Inflammatory macrophage treated with lipopolysaccharide for 1 hour (primary cell): ENCODE results near the gene AAMP.

ENCODE experiments used
- DNase-seq, 2 donors: peaks; one replicate each; pipeline ENCODE4 v3.0.0-alpha.2; 2020 to 2022

Gene AAMP

DNA sequence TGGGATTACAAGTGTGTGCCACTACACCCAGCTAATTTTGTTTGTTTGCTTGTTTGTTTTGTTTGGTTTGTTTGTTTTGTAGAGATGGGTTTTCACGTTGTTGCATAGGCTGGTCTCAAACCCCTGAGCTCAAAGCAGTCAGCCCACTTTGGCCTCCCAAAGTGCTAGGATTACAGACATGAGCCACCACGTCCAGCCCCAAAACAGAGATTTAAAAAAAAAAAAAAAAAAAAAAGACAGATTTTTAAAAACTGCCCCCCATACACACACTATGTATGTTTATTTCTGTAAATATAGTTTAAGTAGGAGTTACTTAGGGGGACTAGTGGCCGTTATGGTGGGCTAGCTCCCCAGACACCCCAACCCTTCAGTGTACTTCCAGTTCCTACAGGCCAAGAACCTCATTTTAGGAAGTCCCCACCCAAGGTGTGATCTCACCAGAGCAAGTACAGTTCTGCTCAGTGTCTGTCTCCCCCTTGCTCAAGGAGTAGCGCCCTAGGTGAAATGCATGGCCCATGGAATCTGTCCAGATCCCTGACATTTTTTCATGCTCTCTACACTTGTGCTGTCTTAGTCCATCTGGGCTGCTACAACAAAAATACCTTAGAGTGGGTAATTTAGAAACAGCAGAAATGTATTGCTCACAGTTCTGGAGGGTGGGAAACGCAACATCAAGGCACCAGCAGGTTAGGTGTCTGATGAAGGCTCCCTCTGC, 23.9 kb upstream of the AAMP start:
- peak; percentile 34 to 65 for DNase-seq

DNA sequence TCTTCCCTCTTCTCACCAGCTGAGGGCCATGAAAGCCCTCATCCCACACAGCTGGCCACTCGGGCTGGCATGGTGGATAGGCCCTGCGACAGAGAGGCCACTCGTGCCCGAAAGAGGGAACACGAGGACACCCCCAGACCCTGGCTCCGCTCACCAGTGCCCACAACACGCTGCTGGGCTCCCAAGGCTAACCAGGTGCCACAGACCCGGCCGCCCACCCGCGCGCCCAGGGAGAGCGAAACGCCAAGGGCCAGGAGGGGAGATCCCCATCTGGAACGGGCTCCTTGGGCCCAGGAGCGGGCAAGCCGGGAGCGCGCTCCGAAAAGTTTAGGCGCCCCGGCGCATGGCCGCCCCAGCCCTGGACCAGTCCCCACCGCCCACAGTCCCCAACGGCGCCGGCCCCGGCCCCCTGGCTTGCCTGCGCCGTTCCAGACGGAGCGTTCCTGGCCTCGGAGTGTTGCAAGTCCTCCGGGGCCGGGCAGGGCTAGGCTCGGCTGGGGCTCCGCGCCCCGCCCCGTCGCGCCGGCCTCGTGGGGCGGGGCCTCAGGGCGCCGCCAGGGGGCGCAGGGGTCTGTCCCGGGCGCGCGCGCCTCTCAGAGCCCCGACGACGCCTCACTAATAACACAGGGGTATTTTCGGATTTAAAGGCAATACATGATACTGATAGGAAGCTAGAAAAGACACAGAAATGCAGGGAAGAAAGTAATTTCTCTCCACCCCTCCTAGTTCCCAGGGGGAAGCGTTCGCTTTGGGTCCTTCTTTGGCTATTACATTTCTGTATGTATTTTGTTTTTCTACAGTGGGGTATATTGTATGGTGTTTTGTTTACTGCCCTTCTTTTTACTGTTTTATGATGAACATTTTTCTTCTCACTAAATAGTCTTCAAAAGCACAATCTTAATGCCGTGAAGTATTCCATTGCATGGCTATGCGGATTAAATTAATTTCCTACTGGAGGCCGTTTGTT, 22.4 kb upstream of the AAMP start, which contains the start of gene TMBIM1:
Gene TMBIM1 (minus strand): TSS at position 456 of the 967 bp plus-strand sequence. CDS start 10,362 bp downstream, outside the sequence.
- DNase-seq: peak; percentile 76 to 86

- peak; percentile 64 to 74 for DNase-seq
Measured at GRCh38 chr2:218291318-218292047, 21.5 kb upstream of the AAMP start.

GRCh38 chr2:218290316-218291261, 20.7 kb upstream of the AAMP start:
- DNase-seq: peak; percentile 42 to 49

- DNase-seq: peak; percentile 38 to 59
Measured at GRCh38 chr2:218289639-218290315, 19.8 kb upstream of the AAMP start.

GRCh38 chr2:218286570-218287459, 16.9 kb upstream of the AAMP start:
- peak; percentile 96 to 99 for DNase-seq

DNA sequence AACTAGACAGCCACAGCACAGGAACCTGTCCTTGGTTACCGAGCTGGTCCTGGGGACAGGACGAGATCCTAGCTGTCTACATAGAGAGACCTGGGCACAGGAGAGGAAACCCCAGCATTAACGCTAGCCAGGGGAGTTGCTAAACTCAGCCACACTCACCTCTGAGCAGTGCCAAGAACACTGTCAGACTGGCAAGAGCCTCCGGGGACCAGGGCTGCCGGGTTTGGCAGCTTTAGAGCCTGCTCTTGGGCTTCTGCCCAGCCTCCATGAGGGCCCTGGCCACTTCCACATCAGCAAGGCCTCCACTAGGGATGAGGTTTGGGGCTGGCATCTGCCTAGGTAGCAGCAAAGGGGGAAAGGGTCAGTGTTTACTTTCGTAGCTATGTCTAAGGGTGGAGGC, 15.7 kb upstream of the AAMP start:
- no peak for DNase-seq

DNA sequence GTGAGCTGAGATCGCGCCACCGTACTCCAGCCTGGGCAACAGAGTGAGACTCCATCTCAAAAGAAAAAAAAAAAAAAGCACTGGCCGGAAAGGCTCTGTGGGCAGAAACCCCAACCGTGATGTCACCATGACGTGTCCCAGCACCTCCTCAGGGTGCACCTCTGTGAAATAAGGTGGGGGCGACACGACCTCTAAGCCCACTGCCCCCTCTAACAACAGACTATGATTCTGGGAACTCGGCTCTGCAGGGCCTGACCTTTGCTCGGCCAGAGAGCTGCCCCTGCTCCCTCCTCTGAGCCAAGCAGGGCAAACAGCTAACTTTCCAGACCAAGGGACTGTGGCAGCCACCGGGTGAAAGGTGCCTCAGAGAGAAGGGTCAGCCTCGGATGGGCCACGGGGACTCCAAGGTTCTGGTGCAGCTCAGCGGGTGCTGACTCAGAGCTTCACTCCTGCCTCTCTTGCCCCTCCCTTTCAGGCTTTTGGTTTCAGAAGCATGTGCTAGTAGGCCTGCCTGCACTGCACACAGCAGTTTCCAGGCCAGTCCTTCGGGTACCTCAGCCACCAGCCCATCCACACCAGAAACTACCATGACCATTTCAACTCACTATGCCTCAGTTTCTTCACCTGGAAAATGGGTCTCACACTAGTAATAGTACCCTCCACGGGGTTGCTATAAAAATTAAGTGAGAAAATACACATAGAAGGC, 14.3 kb upstream of the AAMP start:
- DNase-seq: peak; percentile 30 to 49

DNA sequence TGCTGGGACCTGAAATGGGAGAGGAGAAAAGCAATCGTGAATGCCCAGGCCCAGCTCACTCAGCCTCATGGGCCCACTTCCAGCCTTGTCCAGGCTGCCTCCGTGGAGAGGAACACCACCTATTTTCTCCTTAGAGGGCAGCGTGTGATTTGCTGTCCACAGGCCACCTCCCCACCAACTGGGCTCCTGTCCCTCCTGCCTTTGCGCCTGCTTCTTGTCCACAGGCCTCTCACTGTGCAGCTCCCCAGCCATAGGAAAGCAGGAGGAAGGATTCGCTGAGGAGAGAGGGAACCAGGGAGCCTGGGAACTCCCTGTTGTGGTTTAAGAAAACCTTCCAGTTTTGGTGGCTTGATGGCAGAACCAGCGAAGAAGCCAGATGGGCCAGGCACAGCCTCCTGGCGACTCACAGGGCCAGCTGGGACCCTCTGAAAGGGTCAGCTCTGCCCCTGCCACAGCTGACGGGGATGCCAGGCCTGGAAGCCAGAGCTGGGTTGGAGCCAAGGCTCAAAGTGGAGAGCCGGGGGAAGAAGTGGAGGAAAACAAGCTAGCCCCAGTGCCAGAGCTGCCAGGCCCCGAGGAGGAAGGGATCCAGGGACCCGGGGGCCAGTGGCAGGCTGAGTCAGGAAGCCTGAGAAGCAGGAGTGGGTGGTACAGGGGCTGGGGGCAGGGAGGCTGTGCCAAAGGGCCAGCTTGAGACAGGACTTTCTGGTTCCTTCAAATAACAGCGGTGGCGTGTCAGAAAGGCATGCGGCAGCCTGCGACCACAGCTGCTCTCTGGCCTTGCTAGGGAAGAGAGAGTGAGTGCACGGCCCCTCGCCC, 12.4 kb upstream of the AAMP start:
- peak in 1 of 2 donors; percentile 53 for DNase-seq

- DNase-seq: no peak
Measured at GRCh38 chr2:218281449-218281848, 11.5 kb upstream of the AAMP start.

GRCh38 chr2:218280260-218280870, 10.4 kb upstream of the AAMP start:
- no peak for DNase-seq

DNA sequence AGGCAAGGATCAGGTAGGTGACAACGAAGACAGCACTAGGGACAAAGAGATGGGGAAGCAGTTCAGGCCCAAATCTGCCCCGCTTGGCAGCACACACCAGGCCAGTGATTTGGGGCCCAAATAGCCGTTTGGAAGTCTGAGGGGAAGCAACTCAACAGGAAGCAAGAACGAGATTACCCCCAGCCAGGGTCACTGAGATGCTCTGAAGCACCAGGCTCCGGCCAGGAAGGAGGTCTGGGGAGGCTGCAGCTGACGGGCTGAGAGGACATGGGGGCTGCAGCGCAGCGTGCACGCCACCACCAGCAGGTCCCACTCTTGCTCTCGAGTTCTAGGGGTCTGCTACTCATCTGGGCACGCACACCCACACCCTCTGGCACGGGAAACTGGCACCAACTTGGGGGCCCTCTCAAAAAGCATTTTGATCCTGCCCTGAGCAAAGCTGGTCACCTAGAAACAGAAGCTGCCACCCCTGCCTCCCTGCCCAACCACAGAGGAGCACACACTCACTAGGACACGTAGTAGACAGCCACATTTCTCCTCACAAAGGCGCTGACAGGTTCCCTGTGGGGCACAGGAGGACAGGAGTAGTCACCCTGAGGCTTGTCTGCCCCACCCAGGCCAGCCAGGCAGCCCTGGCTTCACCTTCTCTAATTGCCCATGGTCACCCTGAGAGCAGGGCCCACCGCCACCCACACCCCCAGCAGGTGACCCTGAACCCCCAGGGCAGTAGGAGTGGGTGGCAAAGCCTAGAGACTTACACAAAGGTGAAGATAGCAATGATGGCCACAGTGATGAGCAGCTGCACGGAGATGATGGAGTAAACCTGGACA, 8.8 kb upstream of the AAMP start:
- no peak for DNase-seq

GRCh38 chr2:218277921-218278320, 8.0 kb upstream of the AAMP start:
- DNase-seq: no peak

- no peak for DNase-seq
Measured at GRCh38 chr2:218276986-218277755, 7.2 kb upstream of the AAMP start.

GRCh38 chr2:218275371-218276072, 5.6 kb upstream of the AAMP start:
- DNase-seq: peak; percentile 33 to 34

DNA sequence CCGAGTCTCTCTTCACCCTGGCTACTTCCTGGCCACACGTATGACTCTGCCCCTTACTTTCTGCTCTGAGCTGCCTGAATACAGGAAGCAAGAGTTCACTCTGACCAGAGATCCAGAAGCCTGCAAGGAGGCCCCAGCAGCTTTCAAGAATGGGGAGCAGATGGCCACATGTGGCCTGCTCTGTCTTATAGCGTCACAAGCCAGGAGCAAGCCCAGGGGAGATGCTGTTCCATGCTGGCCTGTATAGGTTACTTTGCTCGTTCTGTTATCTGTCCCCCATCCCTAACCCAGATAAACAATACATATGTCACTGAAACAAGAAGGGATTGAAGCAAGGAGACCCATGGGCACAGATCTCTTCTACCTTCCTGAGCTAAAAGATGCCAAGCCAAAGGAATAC, 4.6 kb upstream of the AAMP start:
- DNase-seq: no peak
